Caki2 (cell line): ENCODE data around the gene TIMM8B. TPM values are rescaled to one million over a fixed set of nuclear protein-coding genes. Genes with fewer than 3 reads are reported as not detected.

ENCODE experiments used
- DNase-seq: peaks from one replicate; pipeline ENCODE4 v3.0.0-alpha.2; 2015; ENCODE audit warnings: low read depth
- in situ Hi-C: cut with HindIII; loops from 2 replicates; pipeline ENCODE4 v1.10.0; 2016; ENCODE audit warnings: low sequenced_read_pairs, low pct_unique_long_range_greater_than_20kb, mixed read lengths
- total RNA-seq: library from RNA; depleted of rRNA; stranded (reverse); fragments of >200 nt; shearing (Covaris generic); gene quantifications from 2 replicates; pipeline ENCODE4 v1.2.3, GENCODE V29; 2014; ENCODE audit warnings: low replicate concordance; rRNA removed

The TIMM8B gene
- 33.6 and 76.9 TPM in 2 replicates for total RNA-seq

GRCh38 chr11:112086422-112087191 lies at the start of gene TIMM8B, which contains the start of gene SDHD:
TIMM8B (minus strand) TSS chr11:112086756; CDS start chr11:112086723, 33 bp downstream.
SDHD (plus strand) TSS chr11:112086873; CDS start chr11:112086908, 35 bp downstream.
- DNase-seq = peak; percentile 87
- in situ Hi-C loops = no loop called here

- no peak for DNase-seq
- in situ Hi-C loops = no loop called here
Observed at GRCh38 chr11:112134473-112134872, 47.9 kb upstream of the TIMM8B start.

- in situ Hi-C loops = no loop called here
- DNase-seq = no peak
Observed at GRCh38 chr11:112132737-112133136, 46.2 kb upstream of the TIMM8B start.

GRCh38 chr11:112129656-112130055 lies 43.1 kb upstream of the TIMM8B start:
- in situ Hi-C loops = no loop called here
- DNase-seq = no peak

GRCh38 chr11:112128483-112129121 lies 42.0 kb upstream of the TIMM8B start:
- in situ Hi-C loops = no loop called here
- DNase-seq = peak; percentile 82

GRCh38 chr11:112127056-112127455 lies 40.5 kb upstream of the TIMM8B start:
- in situ Hi-C loops = no loop called here
- no peak for DNase-seq

- no peak for DNase-seq
- in situ Hi-C loops = no loop called here
Observed at GRCh38 chr11:112123129-112123528, 36.6 kb upstream of the TIMM8B start.

GRCh38 chr11:112121981-112122615 lies 35.5 kb upstream of the TIMM8B start:
- in situ Hi-C loops = no loop called here

GRCh38 chr11:112118176-112118575 lies 31.6 kb upstream of the TIMM8B start:
- DNase-seq = no peak
- in situ Hi-C loops = no loop called here

More at GRCh38 chr11:112121981-112122615, 35.5 kb upstream of the TIMM8B start:
- DNase-seq = no peak

GRCh38 chr11:112115386-112115785 lies 28.8 kb upstream of the TIMM8B start:
- in situ Hi-C loops = no loop called here
- DNase-seq = no peak

- in situ Hi-C loops = no loop called here
- no peak for DNase-seq
Observed at GRCh38 chr11:112114460-112114859, 27.9 kb upstream of the TIMM8B start.

- in situ Hi-C loops = no loop called here
Observed at GRCh38 chr11:112113539-112114457, 27.2 kb upstream of the TIMM8B start.

GRCh38 chr11:112106070-112106469 lies 19.5 kb upstream of the TIMM8B start:
- in situ Hi-C loops = loop anchor here (10.0 kb wide), 1 partner anchor 49 kb away; no protein-coding TSS in a partner anchor
- peak; percentile 57 for DNase-seq

More at GRCh38 chr11:112113539-112114457, 27.2 kb upstream of the TIMM8B start:
- peak; percentile 53 for DNase-seq

- in situ Hi-C loops = loop anchor here (10.0 kb wide), 1 partner anchor 51 kb away; no protein-coding TSS in a partner anchor
- no peak for DNase-seq
Observed at GRCh38 chr11:112103446-112103845, 16.9 kb upstream of the TIMM8B start.

- in situ Hi-C loops = loop anchor here (10.0 kb wide), 1 partner anchor 54 kb away; no protein-coding TSS in a partner anchor
- DNase-seq = no peak
Observed at GRCh38 chr11:112100462-112100861, 13.9 kb upstream of the TIMM8B start.

GRCh38 chr11:112097734-112098528 lies 11.4 kb upstream of the TIMM8B start:
- no peak for DNase-seq
- in situ Hi-C loops = no loop called here

- no peak for DNase-seq
- in situ Hi-C loops = no loop called here
Observed at GRCh38 chr11:112096194-112096593, 9.6 kb upstream of the TIMM8B start.
